Activated CD4-positive, alpha-beta T cell treated with anti-CD3 and anti-CD28 coated beads for 36 hours (primary cell): ENCODE measurements around the gene PDGFRB. TPM values are rescaled to one million over a fixed set of nuclear protein-coding genes. Genes with fewer than 3 reads are reported as not detected.

ENCODE experiments used
- ATAC-seq: fragments of 200-7000 bp; cut with Tn5 transposase; one replicate; pipeline ENCODE4 v1.10.0; 2021; ENCODE audit warnings: mild to moderate bottlenecking, moderate library complexity
- CTCF ChIA-PET: fragments of 350-600 bp; sonication (Branson Sonifier 250); formaldehyde crosslinking; loops from one replicate; lab custom pipeline; 2021; ENCODE audit warnings: antibody characterized with exemption; lab: Charles Lee
- POLR2A ChIA-PET: fragments of 350-600 bp; sonication (Branson Sonifier 250); formaldehyde crosslinking; loops from one replicate; lab custom pipeline; 2021; ENCODE audit warnings: antibody characterized with exemption, inconsistent platforms; lab: Charles Lee
- DNase-seq: peaks from one replicate; pipeline ENCODE4 v3.0.0-alpha.2; 2020
- H3K27ac Mint-ChIP-seq: one replicate; pipeline ENCODE4 v1.8.0; 2021; ENCODE audit warnings: mixed read lengths
- H3K27me3 Mint-ChIP-seq: one replicate; pipeline ENCODE4 v1.8.0; 2021; ENCODE audit warnings: mixed read lengths
- H3K36me3 Mint-ChIP-seq: one replicate; pipeline ENCODE4 v1.8.0; 2021; ENCODE audit warnings: low read depth, mixed read lengths
- H3K4me1 Mint-ChIP-seq: one replicate; pipeline ENCODE4 v1.8.0; 2021; ENCODE audit warnings: mixed read lengths
- H3K4me3 Mint-ChIP-seq: one replicate; pipeline ENCODE4 v1.8.0; 2021; ENCODE audit warnings: mild to moderate bottlenecking, moderate library complexity, mixed read lengths
- H3K9me3 Mint-ChIP-seq: one replicate; pipeline ENCODE4 v1.8.0; 2021; ENCODE audit warnings: low read depth, mixed read lengths
- intact Hi-C, 2 experiments: fragments of 100-400 bp; cut with DNase I in 1 of 2; cut with micrococcal nuclease in 1 of 2; formaldehyde crosslinking; loops; one replicate each; pipeline versions ENCODE4 v1.14.2 to v1.15.1; 2022 to 2024; cut with DNase I, micrococcal nuclease
- total RNA-seq, 2 experiments: library from RNA; stranded (reverse); gene quantifications; one replicate each; pipeline ENCODE4 v1.2.3, GENCODE V29; 2021

Gene PDGFRB
- total RNA-seq, 2 experiments from 2014 or later: not detected

DNA sequence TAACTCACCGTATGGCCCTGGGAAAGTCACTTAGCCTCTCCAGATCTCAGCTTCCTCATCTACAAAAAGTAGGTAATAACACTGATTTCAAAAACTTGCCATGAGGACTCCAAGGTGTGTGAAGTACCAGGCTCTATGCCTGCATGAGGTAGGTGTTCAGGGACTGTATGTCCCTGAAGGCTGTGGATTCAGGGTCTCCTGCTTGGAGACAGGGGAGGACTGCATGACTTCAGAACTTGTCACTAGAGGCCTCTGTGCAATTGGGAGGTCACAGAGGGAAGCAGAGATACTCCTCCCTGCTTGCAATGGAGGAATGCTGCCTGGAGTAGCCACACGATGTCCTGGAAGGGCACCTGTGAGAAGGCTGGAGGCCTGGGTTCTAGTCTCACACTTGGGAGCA, 2.2 kb downstream of the PDGFRB start:
- H3K4me3 Mint-ChIP-seq: no peak overlapping the region

DNA sequence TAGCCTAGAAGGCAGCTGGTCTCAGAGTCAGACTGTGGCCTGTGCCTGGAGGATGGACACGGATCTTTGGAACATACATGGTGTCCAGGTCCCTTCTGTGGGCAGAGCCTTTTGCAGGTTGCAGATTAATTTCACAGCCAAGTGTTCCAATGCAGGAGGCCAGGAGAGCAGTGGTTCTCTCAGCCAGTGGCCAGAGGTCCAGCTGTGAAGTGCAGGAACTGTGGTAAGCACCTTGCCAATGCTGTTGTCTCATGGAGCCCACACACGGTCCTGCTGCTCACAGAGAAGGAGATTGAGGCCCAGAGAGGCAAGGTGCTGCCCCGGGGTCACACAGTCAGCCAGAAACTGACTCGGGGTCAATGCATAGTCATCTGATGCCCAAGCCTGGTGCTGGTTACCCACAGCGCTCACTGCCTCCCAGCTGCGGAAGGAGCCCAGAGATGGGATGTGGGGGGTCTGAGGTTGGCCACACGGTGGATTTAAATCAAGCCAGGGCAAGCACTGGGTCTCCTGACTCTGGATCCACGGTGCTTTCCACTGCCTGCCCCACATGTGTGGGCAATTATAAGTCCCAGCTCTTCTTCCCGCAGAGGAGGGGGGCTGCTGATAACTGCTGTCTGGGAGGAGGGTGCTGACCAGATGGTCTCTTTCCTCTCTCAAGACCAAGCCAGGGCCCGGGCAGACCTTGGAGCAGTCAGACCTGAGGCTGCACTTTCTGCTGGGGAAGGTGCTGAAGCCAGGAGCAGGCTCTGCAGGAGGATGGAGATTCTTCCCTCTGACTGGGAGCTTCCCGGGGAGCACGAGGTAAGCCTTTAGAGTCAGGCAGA, 2.8 kb downstream of the PDGFRB start:
- intact Hi-C loops: no loop called here
- no peak overlapping the region for H3K27ac Mint-ChIP-seq
- ChIA-PET POLR2A (no interaction called here), CTCF (interaction anchor here (0.7 kb wide), 1 partner anchor 70 kb away, joined by 3 read pairs; no protein-coding TSS in a partner anchor)
- peaks cover 19% of the 10 kb centered on the region for H3K27me3 Mint-ChIP-seq
- ATAC-seq (no peak), DNase-seq (no peak)
- H3K4me1 Mint-ChIP-seq: peaks cover 5% of the 10 kb centered on the region
- H3K9me3 Mint-ChIP-seq: no peaks in the 10 kb centered on the region
- H3K36me3 Mint-ChIP-seq: no peaks in the 10 kb centered on the region
- no peak overlapping the region for H3K4me3 Mint-ChIP-seq

More for the DNA sequence above, 2.2 kb downstream of the PDGFRB start:
- H3K36me3 Mint-ChIP-seq: no peaks in the 10 kb centered on the region
- POLR2A ChIA-PET: no interaction called here
- DNase-seq (no peak), ATAC-seq (no peak)
- no peaks in the 10 kb centered on the region for H3K9me3 Mint-ChIP-seq
- H3K27me3 Mint-ChIP-seq: peaks cover 19% of the 10 kb centered on the region
- H3K4me1 Mint-ChIP-seq: peaks cover 5% of the 10 kb centered on the region
- intact Hi-C loops: no loop called here
- no peak overlapping the region for H3K27ac Mint-ChIP-seq
- CTCF ChIA-PET: interaction anchor here (0.7 kb wide), 1 partner anchor 69 kb away, joined by 3 read pairs; no protein-coding TSS in a partner anchor

DNA sequence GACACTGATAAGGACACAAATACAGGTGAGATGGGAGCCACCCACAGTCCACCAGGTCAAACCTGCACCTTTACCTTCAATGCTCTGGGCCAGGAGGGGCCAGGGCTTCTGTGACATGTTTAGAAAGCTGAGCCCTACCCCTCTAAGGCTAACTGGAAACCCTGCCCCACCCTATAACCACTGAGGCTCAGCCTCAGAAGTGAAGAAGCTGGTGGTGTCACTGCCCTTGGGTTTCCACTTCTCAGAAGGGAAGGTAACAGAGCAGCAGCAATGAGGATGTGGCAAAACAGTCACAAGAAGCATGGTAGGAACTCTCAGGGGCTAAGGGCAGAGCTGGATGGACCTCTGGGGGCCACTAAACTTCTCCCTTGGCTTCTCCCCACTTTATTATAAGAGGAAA, 6.0 kb downstream of the PDGFRB start:
- no peak overlapping the region for H3K27ac Mint-ChIP-seq
- H3K9me3 Mint-ChIP-seq: no peaks in the 10 kb centered on the region
- H3K27me3 Mint-ChIP-seq: peaks cover 4% of the 10 kb centered on the region
- no peaks in the 10 kb centered on the region for H3K36me3 Mint-ChIP-seq
- CTCF ChIA-PET: interaction anchor here (0.8 to 1.2 kb wide), 2 partner anchors 11 to 301 kb away, joined by 3 read pairs; no protein-coding TSS in a partner anchor
- intact Hi-C loops: no loop called here
- DNase-seq: no peak
- ATAC-seq: no peak
- H3K4me1 Mint-ChIP-seq: no peaks in the 10 kb centered on the region
- no peak overlapping the region for H3K4me3 Mint-ChIP-seq
- POLR2A ChIA-PET: no interaction called here

DNA sequence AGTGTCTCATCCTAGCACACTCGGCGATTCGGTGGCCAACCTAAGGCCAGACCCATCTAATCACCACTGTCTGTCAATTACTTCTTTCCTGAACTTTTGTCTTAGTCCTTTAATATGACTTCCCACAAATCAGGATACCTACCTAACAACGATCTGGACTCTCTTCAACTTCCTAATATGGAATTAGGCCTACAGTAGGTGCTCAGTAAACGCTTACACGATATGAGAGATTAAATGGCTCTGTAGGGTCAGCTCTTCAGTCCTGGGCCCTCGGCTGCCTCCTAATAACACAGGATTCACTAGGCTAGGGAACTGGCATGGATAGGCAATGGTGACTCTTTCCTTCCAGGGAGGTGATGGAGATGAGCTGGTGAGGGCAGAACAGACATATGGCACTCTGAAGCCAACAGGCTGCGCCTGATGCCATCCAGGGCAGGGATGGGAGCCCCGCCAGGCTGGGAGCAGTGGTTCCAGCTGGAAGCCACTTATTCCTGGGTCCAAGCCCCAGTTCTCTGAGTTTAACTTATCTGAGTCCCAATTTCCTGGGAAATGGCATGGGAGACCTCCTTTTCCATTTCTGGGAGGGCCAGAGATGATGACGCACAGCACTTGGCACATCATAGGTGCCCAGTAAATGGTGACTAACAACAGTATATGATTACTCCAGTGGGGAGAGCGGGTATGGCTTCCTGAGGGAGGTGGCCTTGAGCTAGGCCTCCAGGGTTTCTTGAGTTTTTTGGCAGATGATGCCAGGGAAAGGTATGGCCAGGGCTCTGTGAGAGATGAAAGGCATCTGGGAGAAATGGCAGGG, 7.3 kb downstream of the PDGFRB start:
- intact Hi-C loops: no loop called here
- no peaks in the 10 kb centered on the region for H3K36me3 Mint-ChIP-seq
- no peak for ATAC-seq
- H3K27me3 Mint-ChIP-seq: no peaks in the 10 kb centered on the region
- DNase-seq: no peak
- H3K4me3 Mint-ChIP-seq: no peak overlapping the region
- ChIA-PET CTCF (interaction anchor here (0.6 kb wide), 2 partner anchors 106 to 226 kb away, joined by 3 read pairs; no protein-coding TSS in a partner anchor), POLR2A (no interaction called here)
- H3K27ac Mint-ChIP-seq: no peak overlapping the region
- no peaks in the 10 kb centered on the region for H3K9me3 Mint-ChIP-seq
- H3K4me1 Mint-ChIP-seq: no peaks in the 10 kb centered on the region

DNA sequence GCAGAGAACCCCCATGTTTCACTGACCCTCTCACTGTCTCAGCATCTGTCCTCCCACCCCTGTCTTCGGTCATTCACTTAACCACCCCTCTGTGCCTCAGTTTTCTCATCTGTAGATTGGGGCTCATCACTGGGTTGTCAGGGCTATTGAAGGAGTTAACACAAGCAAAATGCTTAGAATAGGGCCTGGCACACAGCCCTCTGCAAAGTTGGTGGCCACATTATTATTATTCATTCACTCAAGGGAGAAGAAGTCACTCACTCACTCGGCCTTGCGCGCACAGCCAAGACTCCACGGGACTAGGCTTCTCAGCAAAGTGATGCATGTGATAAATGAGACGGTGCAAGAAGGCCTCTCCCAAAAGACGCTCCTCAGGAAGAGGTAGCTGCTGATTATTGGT, 8.0 kb downstream of the PDGFRB start:
- no peak for ATAC-seq
- intact Hi-C loops: no loop called here
- Mint-ChIP-seq H3K27ac (no peak overlapping the region), H3K4me1 (no peaks in the 10 kb centered on the region), H3K36me3 (no peaks in the 10 kb centered on the region), H3K9me3 (no peaks in the 10 kb centered on the region), H3K4me3 (no peak overlapping the region), H3K27me3 (no peaks in the 10 kb centered on the region)
- ChIA-PET CTCF (interaction anchor here (0.6 kb wide), 1 partner anchor 226 kb away, joined by 3 read pairs; no protein-coding TSS in a partner anchor), POLR2A (no interaction called here)
- no peak for DNase-seq

DNA sequence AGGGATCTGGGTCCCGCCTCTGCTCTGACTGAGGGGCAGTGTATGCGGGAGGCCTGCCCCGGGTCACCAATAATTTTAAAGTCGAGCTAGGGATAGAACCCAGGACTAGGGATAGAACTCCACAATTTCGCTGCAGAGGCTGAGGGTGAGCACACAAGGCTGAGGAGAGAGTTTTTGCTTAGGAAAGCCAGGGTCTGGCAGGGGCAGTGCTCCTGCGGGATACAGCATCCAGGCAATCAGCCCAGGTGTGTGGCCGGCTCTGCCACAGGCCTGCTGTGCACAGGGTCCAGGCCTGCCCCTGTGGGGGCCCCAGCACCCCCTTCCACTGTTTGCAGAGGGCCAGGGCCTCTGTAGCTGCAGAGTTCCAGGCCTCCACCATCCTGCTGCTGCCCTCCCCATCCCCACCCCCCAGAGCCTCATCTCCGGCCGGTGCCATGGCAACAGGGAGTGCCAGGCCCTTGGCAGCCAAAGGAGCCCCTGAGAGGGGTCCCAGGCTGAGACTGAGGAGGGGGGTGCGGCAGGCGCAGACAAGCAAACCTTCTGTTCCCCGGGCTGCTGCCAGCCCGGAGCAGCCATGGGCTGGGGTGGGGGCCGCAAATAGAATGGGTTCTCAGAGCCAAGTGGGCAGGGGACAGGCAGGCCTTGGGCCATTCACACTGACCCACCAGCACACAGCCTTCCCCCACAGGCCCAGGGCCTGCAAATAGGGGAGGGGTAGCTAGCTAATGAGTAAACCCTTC, 8.6 kb downstream of the PDGFRB start:
- ChIA-PET CTCF (interaction anchor here (0.9 kb wide), 1 partner anchor 16 kb away, joined by 4 read pairs; no protein-coding TSS in a partner anchor), POLR2A (no interaction called here)
- Mint-ChIP-seq H3K36me3 (no peaks in the 10 kb centered on the region), H3K4me3 (no peak overlapping the region), H3K4me1 (no peaks in the 10 kb centered on the region), H3K27ac (no peak overlapping the region), H3K9me3 (no peaks in the 10 kb centered on the region), H3K27me3 (no peaks in the 10 kb centered on the region)
- ATAC-seq (no peak), DNase-seq (no peak)
- intact Hi-C loops: no loop called here

DNA sequence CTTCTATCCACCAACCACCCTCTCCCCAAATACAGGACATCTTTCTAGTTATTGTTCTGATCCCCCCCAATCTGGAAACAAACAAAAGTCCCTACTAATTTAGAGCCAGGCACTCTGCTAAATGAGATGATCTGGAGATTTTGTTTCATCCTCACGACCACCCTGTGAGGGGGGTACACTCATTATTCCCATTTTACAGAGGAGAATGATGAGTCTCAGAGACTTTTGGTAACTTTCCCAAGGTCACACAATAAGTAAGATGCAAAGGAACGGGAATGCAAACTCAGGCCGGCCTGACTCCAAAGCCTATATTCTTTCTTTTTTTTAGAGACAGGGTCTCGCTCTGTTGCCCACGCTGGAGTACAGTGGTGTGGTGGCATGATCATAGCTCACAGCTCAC, 9.4 kb downstream of the PDGFRB start:
- ATAC-seq (no peak), DNase-seq (no peak)
- no peaks in the 10 kb centered on the region for H3K9me3 Mint-ChIP-seq
- no peaks in the 10 kb centered on the region for H3K27me3 Mint-ChIP-seq
- ChIA-PET CTCF (interaction anchor here (0.9 kb wide), 1 partner anchor 15 kb away, joined by 4 read pairs; no protein-coding TSS in a partner anchor), POLR2A (no interaction called here)
- no peaks in the 10 kb centered on the region for H3K4me1 Mint-ChIP-seq
- no peaks in the 10 kb centered on the region for H3K36me3 Mint-ChIP-seq
- intact Hi-C loops: no loop called here
- H3K4me3 Mint-ChIP-seq: no peak overlapping the region
- H3K27ac Mint-ChIP-seq: no peak overlapping the region

DNA sequence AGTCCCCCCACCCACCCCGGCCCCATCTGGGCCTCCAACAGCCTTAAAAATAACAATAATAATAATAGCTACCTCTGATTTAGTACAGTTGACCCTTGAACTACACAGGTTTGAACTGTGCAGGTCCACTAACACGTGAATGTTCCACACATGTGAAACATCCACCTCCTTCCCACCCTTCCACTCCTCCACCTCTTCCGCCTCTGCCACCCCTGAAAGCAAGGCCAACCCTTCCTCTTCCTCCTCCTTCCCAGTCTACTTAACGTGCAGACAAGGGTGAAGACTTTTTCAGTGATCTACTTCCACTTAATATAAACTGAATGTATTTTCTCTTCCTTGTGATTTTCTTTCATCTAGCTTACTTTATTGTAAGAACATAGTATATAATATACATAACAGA, 10.8 kb downstream of the PDGFRB start:
- no peaks in the 10 kb centered on the region for H3K4me1 Mint-ChIP-seq
- ChIA-PET CTCF (interaction anchor here (0.7 to 0.8 kb wide), 2 partner anchors 15 to 284 kb away, joined by 3 to 5 read pairs; no protein-coding TSS in a partner anchor), POLR2A (no interaction called here)
- intact Hi-C loops: no loop called here
- H3K9me3 Mint-ChIP-seq: no peaks in the 10 kb centered on the region
- no peaks in the 10 kb centered on the region for H3K27me3 Mint-ChIP-seq
- no peak overlapping the region for H3K27ac Mint-ChIP-seq
- no peak for DNase-seq
- H3K36me3 Mint-ChIP-seq: no peaks in the 10 kb centered on the region
- no peak for ATAC-seq
- no peak overlapping the region for H3K4me3 Mint-ChIP-seq

DNA sequence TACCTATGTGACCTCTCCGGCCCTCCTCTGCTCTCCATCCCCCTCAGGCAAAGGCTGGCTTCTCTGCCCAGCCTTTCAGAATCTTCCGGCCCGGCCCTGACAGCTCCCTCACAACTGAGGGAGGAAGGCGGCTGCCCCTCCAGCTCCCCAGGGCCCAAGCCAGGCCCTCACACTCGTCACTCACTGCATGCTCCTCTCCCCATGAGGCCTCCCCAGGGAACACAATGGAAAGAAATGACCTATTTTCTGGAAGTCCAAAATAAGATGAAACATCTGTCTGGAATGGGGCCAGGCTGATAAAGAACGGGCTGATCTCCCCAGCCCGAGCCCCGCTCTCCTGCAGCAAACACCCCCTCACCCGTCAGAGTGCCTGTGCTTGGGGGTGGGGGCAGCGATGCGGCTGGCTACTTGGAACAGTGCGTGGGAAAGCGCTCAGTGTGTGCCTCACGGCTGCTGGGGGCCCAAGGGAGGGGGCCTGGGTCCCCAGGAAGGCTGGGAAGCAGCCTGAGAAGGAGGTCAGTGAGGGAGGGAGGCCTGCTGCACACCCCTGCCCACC, 11.3 kb downstream of the PDGFRB start:
- Mint-ChIP-seq H3K36me3 (no peaks in the 10 kb centered on the region), H3K4me3 (no peak overlapping the region), H3K9me3 (no peaks in the 10 kb centered on the region)

DNA sequence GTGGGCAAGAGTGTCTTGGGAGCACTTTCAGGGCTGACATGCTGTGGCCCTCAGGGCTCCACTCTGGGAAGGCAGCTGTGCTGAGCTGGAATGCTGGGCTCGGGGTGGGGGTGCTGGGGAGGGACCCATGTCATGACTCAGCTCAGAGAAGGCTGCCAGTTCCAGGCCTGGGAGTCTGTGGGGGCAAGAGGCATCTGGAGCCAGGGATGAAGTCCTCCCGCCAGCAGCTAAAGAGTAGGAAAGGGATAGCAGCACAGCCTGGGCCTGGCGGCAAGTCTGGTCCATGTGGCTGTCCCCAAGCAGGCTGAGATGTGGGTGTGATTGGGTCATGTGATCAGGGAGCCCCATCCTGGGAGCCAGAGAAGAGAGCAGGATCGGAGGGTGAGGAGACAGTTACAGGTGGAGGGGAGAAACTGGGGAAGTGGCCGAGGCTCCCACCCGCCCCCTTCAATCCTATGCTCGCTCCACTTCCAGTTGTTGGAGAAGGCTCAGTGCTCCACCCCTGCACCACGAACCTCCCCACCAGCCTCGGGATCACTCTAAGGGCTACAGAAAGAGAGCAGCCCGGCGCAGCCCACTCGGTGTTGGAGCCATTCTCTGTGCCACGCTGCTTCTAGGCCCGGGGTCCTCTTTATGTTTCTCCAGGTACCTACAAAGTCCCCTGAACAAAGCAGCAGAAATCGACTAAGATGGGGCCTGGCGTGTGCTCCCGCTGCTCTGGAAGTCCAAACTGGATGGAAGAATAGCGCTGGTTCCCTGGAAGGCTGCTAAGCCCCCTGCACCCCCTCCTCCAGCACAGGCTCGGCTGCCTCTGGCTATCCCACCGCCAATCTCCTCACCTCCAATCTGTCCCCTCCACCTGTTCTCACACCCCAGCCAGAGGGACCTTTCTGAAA, 12.0 kb downstream of the PDGFRB start:
- H3K36me3 Mint-ChIP-seq: no peaks in the 10 kb centered on the region
- no peaks in the 10 kb centered on the region for H3K27me3 Mint-ChIP-seq
- POLR2A ChIA-PET: no interaction called here
- H3K9me3 Mint-ChIP-seq: no peaks in the 10 kb centered on the region
- DNase-seq (no peak), ATAC-seq (no peak)
- CTCF ChIA-PET: interaction anchor here (1.0 kb wide), 1 partner anchor 40 kb away, joined by 3 read pairs; no protein-coding TSS in a partner anchor
- no peak overlapping the region for H3K4me3 Mint-ChIP-seq
- H3K27ac Mint-ChIP-seq: no peak overlapping the region
- H3K4me1 Mint-ChIP-seq: no peaks in the 10 kb centered on the region
- intact Hi-C loops: no loop called here

More for the DNA sequence above, 11.3 kb downstream of the PDGFRB start:
- ChIA-PET CTCF (no interaction called here), POLR2A (no interaction called here)
- intact Hi-C loops: no loop called here
- Mint-ChIP-seq H3K27ac (no peak overlapping the region), H3K4me1 (no peaks in the 10 kb centered on the region), H3K27me3 (no peaks in the 10 kb centered on the region)
- no peak for DNase-seq
- ATAC-seq: no peak
